Progenitor cell of endocrine pancreas (in vitro differentiated cells): Measurements from ENCODE around the gene SLC35B2. TPM values are rescaled to one million over a fixed set of nuclear protein-coding genes. Genes with fewer than 3 reads are reported as not detected.

Source experiments
- DNase-seq: peaks from one replicate; pipeline ENCODE4 v3.0.0; 2021; ENCODE audit warnings: low spot score; ENCODE audit not compliant: unreplicated experiment
- H3K27ac Mint-ChIP-seq: 2 replicates; pipeline ENCODE4 v1.8.0; 2021; ENCODE audit warnings: mild to moderate bottlenecking, moderate library complexity, mixed read lengths
- H3K27me3 Mint-ChIP-seq: 2 replicates; pipeline ENCODE4 v1.8.0; 2021; ENCODE audit warnings: mixed read lengths
- H3K36me3 Mint-ChIP-seq: 2 replicates; pipeline ENCODE4 v1.8.0; 2022; ENCODE audit warnings: mixed read lengths; ENCODE audit not compliant: insufficient read depth
- H3K4me1 Mint-ChIP-seq: 2 replicates; pipeline ENCODE4 v1.8.0; 2021; ENCODE audit warnings: low read depth, mixed read lengths
- H3K4me3 Mint-ChIP-seq: 2 replicates; pipeline ENCODE4 v1.8.0; 2021; ENCODE audit warnings: low read depth, mild to moderate bottlenecking, moderate library complexity, mixed read lengths
- H3K9me3 Mint-ChIP-seq: 2 replicates; pipeline ENCODE4 v1.8.0; 2021; ENCODE audit warnings: low read depth, mixed read lengths
- total RNA-seq: library from RNA; stranded (reverse); gene quantifications from 2 replicates; pipeline ENCODE4 v1.2.1, GENCODE V29; 2021
- TF ChIP-seq, protein P1 (sequence below): fragments of 200-600 bp; sonication (generic); IDR thresholded peaks from one replicate; pipeline ENCODE4 v1.5.0; 2021; ENCODE audit warnings: antibody characterized with exemption, mild to moderate bottlenecking; ENCODE audit not compliant: unreplicated experiment

Gene SLC35B2
- total RNA-seq, 1 donor from 2014 or later = 50.3 TPM

DNA sequence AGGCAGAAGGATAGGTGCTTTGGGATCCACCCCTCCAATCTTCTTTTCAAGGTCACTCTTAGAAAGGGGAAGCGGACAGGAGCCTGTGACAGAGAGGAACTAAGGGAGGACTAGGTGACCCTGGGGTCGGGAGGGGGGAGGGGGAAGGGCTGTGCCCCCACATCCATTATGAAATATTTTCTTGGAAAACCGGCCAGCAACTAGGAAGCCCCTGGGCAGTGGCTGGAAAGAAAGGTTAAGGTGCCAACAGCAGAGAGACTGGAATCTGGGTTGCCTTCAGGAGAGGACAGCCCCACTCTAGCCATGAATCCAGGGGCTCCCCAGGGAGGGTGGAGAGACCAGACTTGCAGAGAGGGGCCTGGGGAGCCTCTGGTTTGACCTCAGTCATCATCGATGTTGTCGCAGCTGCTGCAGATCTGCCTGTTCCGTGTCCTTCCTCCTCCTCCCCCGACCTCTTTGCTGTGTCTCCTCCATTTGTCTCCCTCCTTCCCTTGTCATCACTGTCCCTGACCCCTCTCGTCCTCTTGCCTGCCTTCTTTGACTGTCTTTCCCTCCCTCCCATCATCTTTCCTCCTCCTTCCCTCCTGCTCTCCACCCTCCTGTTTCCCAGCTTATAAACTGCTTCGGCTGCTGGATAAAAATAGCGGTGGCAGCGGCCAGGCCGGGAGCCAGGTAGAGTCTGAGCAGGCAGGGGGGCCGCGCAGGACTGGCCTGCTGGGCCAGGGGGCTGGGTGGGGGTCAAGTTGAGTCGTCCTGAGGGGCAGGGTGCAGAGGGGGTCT is 30.8 kb downstream of the SLC35B2 start:
- Mint-ChIP-seq H3K9me3 (no peaks in the 10 kb centered on the region), H3K27ac (no peak overlapping the region), H3K4me1 (peaks cover 30% of the 10 kb centered on the region), H3K27me3 (peaks cover 15% of the 10 kb centered on the region), H3K4me3 (no peak overlapping the region), H3K36me3 (no peaks in the 10 kb centered on the region)
- TF ChIP-seq, protein P1, sequence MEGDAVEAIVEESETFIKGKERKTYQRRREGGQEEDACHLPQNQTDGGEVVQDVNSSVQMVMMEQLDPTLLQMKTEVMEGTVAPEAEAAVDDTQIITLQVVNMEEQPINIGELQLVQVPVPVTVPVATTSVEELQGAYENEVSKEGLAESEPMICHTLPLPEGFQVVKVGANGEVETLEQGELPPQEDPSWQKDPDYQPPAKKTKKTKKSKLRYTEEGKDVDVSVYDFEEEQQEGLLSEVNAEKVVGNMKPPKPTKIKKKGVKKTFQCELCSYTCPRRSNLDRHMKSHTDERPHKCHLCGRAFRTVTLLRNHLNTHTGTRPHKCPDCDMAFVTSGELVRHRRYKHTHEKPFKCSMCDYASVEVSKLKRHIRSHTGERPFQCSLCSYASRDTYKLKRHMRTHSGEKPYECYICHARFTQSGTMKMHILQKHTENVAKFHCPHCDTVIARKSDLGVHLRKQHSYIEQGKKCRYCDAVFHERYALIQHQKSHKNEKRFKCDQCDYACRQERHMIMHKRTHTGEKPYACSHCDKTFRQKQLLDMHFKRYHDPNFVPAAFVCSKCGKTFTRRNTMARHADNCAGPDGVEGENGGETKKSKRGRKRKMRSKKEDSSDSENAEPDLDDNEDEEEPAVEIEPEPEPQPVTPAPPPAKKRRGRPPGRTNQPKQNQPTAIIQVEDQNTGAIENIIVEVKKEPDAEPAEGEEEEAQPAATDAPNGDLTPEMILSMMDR = no peak
- DNase-seq = no peak

DNA sequence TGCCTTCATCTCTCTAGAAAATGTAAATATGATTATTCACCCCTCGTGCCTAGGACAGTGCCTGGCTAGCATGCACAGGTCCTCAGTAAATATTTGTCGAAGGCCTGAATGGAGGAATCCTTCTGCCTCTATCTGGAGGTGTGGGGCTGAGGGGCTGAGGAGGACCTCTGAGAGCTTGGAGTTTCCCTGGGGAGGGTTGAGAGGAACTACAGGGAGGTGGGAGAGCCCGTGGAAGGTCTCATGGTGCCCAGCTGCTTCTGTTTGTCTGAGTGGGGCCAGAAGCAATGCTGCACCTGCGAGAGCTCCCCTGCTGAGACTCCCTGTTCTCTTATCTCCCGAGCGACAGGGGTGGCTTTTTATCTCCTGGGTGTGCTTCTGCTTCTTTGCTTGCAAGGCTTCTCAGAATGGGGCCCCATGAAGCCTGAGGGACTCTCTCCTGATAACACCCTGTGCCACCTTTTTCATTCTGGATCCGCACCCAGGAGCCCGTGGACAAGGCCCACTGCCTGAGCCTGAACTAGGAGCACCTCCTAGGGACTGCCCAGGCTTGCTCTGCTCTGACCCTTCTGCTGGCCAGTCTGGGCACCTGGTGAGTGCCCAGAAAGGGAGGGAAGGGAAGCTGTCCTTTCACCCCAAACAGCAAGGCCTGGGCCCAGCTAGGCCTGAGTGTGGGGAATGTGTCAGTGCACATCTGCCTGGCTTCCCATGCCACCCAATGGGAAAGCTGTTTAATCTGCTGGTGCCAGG is 31.6 kb downstream of the SLC35B2 start:
- no peak for DNase-seq
- peaks cover 34% of the 10 kb centered on the region for H3K4me1 Mint-ChIP-seq
- H3K27me3 Mint-ChIP-seq = peaks cover 19% of the 10 kb centered on the region
- peak overlapping the region; percentile 82 for H3K27ac Mint-ChIP-seq
- TF ChIP-seq, protein P1 = no peak
- H3K36me3 Mint-ChIP-seq = no peaks in the 10 kb centered on the region
- peak overlapping the region; percentile 40 for H3K4me3 Mint-ChIP-seq
- H3K9me3 Mint-ChIP-seq = no peaks in the 10 kb centered on the region

DNA sequence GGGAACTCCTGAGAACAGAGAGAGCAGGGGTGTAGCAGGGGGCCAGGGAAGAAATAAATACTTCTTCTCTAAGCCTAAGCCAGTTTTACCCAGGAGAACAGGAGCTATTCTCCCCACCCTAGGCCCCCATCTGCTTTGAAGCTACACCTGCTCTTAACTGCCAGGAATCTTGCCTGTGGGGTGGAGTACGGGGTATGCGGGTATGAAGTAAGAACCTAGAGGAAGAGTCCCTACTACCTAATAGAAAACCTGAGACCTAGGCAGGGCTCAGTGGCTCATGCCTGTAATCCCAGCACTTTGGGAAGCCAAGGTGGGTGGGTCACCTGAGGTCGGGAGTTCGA is 32.4 kb downstream of the SLC35B2 start:
- DNase-seq = no peak
- Mint-ChIP-seq H3K9me3 (no peaks in the 10 kb centered on the region), H3K4me3 (no peak overlapping the region), H3K4me1 (peaks cover 34% of the 10 kb centered on the region), H3K27ac (no peak overlapping the region), H3K27me3 (peaks cover 19% of the 10 kb centered on the region), H3K36me3 (no peaks in the 10 kb centered on the region)
- TF ChIP-seq, protein P1 = no peak

DNA sequence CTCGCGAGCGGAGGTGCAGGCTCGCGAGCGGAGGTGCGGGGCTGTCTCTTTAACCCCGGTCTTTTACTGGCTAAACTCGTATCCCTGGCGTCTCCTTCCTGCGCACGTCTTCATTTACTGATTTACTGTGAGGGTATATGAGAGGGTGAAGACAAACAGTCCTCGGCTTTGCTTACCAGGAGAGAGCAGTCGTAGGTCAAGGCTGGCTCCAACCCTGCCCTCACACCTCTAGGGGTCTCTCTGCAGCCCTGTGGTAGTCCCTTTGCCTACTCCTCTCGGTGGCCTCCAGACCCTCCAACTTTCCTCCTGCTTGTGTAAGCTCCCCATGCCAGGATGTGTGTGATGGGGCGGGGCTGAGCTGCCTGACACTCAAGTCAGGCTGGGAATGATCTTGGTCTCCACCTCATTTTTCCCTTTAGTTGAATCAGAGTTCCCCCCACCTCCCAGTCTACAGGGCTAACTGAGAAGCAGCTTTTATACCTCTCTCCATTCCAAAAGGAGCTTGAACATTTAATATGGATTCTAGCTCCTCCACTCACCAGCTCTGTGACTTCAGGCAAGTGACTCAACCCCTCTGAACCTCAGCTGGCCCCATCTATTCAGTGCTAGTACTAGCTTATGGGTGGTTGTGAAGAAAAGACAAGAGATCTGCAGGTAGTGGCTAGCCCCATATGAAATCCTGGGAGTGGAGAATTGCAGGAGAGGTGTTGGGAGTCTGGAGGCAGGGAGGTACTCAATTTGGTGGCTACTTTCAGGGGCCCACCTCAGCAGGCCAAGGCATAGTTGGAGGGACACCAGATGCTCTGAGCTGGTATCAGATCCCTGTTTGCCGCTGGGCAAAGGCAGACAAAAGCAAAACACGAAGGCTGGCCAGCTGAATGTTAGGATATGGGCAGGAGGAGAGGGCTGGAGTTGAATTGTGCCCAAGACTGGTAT is 33.0 kb downstream of the SLC35B2 start:
- peak overlapping the region; percentile 71 for H3K4me3 Mint-ChIP-seq
- peak overlapping the region; percentile 89 for H3K27ac Mint-ChIP-seq
- TF ChIP-seq, protein P1 = no peak
- peaks cover 19% of the 10 kb centered on the region for H3K27me3 Mint-ChIP-seq
- no peak for DNase-seq
- no peaks in the 10 kb centered on the region for H3K9me3 Mint-ChIP-seq
- peaks cover 36% of the 10 kb centered on the region for H3K4me1 Mint-ChIP-seq
- no peaks in the 10 kb centered on the region for H3K36me3 Mint-ChIP-seq
